Stimulated activated CD4-positive, alpha-beta T cell treated with anti-CD3 and anti-CD28 coated beads, Interleukin-2, amount 100 ng/mL, for 48 hours (primary cell): ENCODE measurements around the gene JAK1.

Experiments
- DNase-seq, 2 donors: peaks; one replicate each; pipeline ENCODE4 v3.0.0-alpha.2; 2020

The JAK1 gene

GRCh38 chr1:64979358-64979757 lies 13.0 kb upstream of the JAK1 start:
- no peak for DNase-seq

- no peak for DNase-seq
Observed at GRCh38 chr1:64976361-64976760, 10.0 kb upstream of the JAK1 start.

GRCh38 chr1:64975740-64976139 lies 9.4 kb upstream of the JAK1 start:
- no peak for DNase-seq

GRCh38 chr1:64975127-64975526 lies 8.8 kb upstream of the JAK1 start:
- no peak for DNase-seq

GRCh38 chr1:64974288-64974825 lies 8.0 kb upstream of the JAK1 start:
- no peak for DNase-seq

- DNase-seq = no peak
Observed at GRCh38 chr1:64973061-64973647, 6.8 kb upstream of the JAK1 start.

- DNase-seq = no peak
Observed at GRCh38 chr1:64969305-64970046, 3.1 kb upstream of the JAK1 start.

- no peak for DNase-seq
Observed at GRCh38 chr1:64967381-64967780, 1.0 kb upstream of the JAK1 start.

GRCh38 chr1:64965366-64966157 lies 787 bp downstream of the JAK1 start:
- peak; percentile 41 to 46 for DNase-seq

- no peak for DNase-seq
Observed at GRCh38 chr1:64963466-64963865, 2.9 kb downstream of the JAK1 start.

GRCh38 chr1:64962441-64962840 lies 3.9 kb downstream of the JAK1 start:
- DNase-seq = no peak

GRCh38 chr1:64961923-64962322 lies 4.4 kb downstream of the JAK1 start:
- no peak for DNase-seq

- DNase-seq = no peak
Observed at GRCh38 chr1:64960731-64961130, 5.6 kb downstream of the JAK1 start.

- DNase-seq = no peak
Observed at GRCh38 chr1:64959986-64960385, 6.4 kb downstream of the JAK1 start.

- DNase-seq = peak in 1 of 2 donors; percentile 18
Observed at GRCh38 chr1:64956733-64957441, 9.5 kb downstream of the JAK1 start.

GRCh38 chr1:64956010-64956640 lies 10.2 kb downstream of the JAK1 start:
- DNase-seq = no peak

- no peak for DNase-seq
Observed at GRCh38 chr1:64955097-64956009, 11.0 kb downstream of the JAK1 start.

- no peak for DNase-seq
Observed at GRCh38 chr1:64953241-64953640, 13.1 kb downstream of the JAK1 start.

- DNase-seq = no peak
Observed at GRCh38 chr1:64950284-64950809, 16.0 kb downstream of the JAK1 start.

- peak in 1 of 2 donors; percentile 21 for DNase-seq
Observed at GRCh38 chr1:64948905-64949833, 17.2 kb downstream of the JAK1 start.
